Omental fat pad (tissue), 4 donors: Measurements from ENCODE around the gene MTHFS. TPM values are rescaled to one million over a fixed set of nuclear protein-coding genes. Genes with fewer than 3 reads are reported as not detected.
"Not testable (repeated sequence)": the region's sequence is repeated elsewhere in the genome, so short reads cannot be mapped to it uniquely, and the experiment has no call there.

Source experiments
- ATAC-seq: fragments of 150-250 bp; one replicate; pipeline ENCODE4 v1.9.1; 2016; ENCODE audit warnings: mild to moderate bottlenecking, moderate library complexity; ENCODE audit not compliant: low FRiP score
- DNase-seq: peaks from one replicate; pipeline ENCODE4 v3.0.0-alpha.2; 2019; ENCODE audit warnings: low spot score
- CTCF ChIP-seq, 3 donors: fragments of 450-650 bp; IDR thresholded peaks; one replicate each; pipeline ENCODE4 v1.5.1; 2016 to 2017; ENCODE audit warnings: antibody characterized with exemption in 3 of 3, mild to moderate bottlenecking in 3 of 3, moderate library complexity in 2 of 3
- total RNA-seq, 4 donors: library from RNA; depleted of rRNA; stranded (reverse); fragments of >200 nt; gene quantifications; one replicate each; pipeline ENCODE4 v1.1.0, GENCODE V29; 2016

The MTHFS gene
- total RNA-seq, 4 donors from 2014 or later, result 20.8 to 35.3 (median 28.6) TPM

DNA sequence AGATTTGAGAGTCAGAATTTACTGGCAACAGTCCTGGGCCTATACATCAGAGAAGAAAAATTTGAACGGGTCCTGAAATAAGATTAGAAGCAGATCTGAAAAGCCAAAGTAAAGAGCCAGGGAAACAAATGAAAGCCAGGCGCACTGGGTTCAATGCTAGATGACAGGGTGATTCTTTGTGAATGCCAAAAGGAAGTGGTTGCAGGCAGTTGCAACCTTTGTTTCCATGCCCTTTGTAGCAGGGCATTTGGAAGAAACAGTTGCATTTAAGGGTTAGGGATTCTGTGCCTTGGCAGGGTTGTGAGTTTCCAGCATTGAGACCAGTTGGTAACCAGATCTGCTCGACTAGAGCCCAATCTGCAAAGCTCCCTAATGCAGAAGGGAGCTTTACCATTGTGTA, 36.4 kb upstream of the MTHFS start:
- ATAC-seq (no peak), DNase-seq (no peak)
- no peak for TF ChIP-seq CTCF (IDR thresholded peaks at IDR 0.05)

DNA sequence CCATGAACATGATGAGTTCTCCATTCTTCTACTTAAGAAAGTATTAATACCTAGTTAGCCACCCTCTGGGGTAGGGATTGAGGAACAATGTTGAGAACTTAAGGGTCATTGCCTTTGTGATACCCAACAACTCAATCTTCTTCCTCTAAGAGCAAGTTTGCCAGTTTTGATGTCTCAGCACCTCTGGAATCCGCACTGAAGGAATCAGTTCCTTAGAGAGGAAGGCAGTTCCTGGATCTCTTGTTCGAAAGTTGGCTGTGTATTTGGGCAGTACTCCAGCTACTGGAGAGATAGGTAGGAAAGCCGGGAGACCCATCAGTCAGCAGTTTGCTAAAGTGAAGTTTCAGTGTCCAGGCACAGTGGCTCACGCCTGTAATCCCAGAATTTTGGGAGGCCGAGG, 35.6 kb upstream of the MTHFS start:
- DNase-seq (no peak), ATAC-seq (no peak)
- no peak for TF ChIP-seq CTCF (IDR thresholded peaks at IDR 0.05)

DNA sequence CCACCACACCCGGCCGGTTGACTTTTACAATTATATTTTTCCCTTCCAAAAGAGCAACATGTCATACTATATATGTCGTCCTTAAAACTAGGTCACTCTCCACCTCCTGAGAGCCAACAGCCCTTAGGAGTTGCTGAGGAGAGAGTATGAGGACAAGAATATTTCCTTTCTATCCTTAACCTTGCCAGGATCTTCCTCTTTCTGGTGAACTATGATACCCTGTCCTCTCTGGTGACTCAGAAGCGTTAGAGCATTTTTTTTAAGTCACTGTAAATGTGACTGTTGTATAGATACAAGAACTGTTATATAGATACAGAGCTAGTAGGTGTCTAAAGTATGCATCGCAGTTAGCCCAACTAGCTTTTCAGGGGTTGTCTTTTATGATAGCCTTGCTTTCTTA, 33.7 kb upstream of the MTHFS start:
- ATAC-seq (no peak), DNase-seq (no peak)

GRCh38 chr15:79929412-79929811, 32.6 kb upstream of the MTHFS start:
- TF ChIP-seq CTCF (IDR thresholded peaks at IDR 0.05), result no peak
- DNase-seq (no peak), ATAC-seq (no peak)

More for the DNA sequence above, 33.7 kb upstream of the MTHFS start:
- TF ChIP-seq CTCF (IDR thresholded peaks at IDR 0.05), result no peak

DNA sequence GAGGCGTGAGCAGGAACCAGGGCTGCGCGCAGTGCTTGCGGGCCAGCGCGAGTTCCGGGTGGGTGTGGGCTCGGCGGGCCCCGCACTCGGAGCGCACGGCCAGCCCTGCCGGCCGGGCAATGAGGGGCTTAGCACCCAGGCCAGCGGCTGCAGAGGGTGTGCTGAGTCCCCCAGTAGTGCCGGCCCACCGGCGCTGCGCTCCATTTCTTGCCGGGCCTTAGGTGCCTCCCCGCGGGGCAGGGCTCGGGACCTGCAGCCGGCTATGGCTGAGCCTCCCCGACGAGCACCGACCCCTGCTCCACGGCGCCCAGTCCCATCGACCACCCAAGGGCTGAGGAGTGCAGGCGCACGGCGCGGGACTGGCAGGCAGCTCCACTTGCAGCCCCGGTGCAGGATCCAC, 29.3 kb upstream of the MTHFS start:
- not testable (repeated sequence) for ATAC-seq, DNase-seq

GRCh38 chr15:79924379-79924778, 27.6 kb upstream of the MTHFS start:
- ATAC-seq (no peak), DNase-seq (no peak)
- no peak for TF ChIP-seq CTCF (IDR thresholded peaks at IDR 0.05)

DNA sequence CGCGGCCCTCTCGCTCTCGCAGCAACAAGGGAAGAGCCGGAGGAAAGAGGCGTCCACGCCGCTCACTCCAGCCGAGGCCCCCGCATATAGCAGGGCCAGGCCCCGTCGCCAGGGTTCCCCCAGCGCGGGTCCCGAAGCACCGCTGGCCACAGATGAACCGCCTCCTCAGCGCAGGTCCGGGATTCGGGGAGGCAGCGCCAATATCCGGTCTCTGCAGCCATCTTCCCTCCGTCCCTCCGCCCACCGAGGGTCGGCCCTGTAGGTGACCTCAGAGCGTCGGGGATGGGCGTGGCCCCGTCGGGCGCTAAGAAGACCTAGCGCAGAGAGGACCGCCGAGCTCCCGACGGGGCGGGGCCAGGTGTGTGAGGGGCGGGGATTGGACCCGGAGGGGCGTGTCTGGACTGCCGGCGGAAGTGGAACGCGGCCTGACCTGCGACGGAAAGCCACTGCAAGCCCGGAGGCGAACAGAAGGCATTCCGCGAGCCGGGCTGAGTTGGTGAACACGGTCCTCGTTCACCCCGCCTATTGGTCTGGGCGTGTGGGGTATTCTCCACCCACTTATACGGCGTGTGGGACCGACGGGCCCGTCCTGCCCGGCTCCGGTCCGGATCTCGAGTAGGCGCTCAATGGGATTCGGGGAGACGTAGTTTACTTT, 26.8 kb upstream of the MTHFS start:
- ATAC-seq (peak; percentile 99), DNase-seq (peak; percentile 78)
- no peak for TF ChIP-seq CTCF (IDR thresholded peaks at IDR 0.05)
